BE2C (cell line): ENCODE measurements around the gene ASXL3.

Experiments
- DNase-seq: peaks from one replicate; pipeline ENCODE4 v3.0.0-alpha.2; 2020
- H3K27me3 ChIP-seq: fragments of 250-450 bp; sonication (Bioruptor Pico); 2 replicates; pipeline ENCODE4 v1.5.1; 2020; ENCODE audit warnings: mild to moderate bottlenecking
- H3K36me3 ChIP-seq: fragments of 250-450 bp; sonication (Bioruptor Pico); 2 replicates; pipeline ENCODE4 v1.5.1; 2020; ENCODE audit warnings: mild to moderate bottlenecking
- H3K4me1 ChIP-seq: fragments of 250-450 bp; sonication (Bioruptor Pico); 2 replicates; pipeline ENCODE4 v1.5.1; 2020
- H3K4me3 ChIP-seq: 2 replicates; pipeline ENCODE4 v1.5.1; 2011; ENCODE audit warnings: low read depth, low read length
- H3K9me3 ChIP-seq: fragments of 250-450 bp; sonication (Bioruptor Pico); 2 replicates; pipeline ENCODE4 v1.5.1; 2020
- CTCF ChIP-seq: IDR thresholded peaks from 2 replicates; pipeline ENCODE4 v1.5.1; 2012; ENCODE audit warnings: mild to moderate bottlenecking, low read depth, low read length

Gene ASXL3

GRCh38 chr18:33682436-33682835 is 104.4 kb downstream of the ASXL3 start:
- no peaks in the 10 kb centered on the region for H3K4me1 ChIP-seq
- H3K4me3 ChIP-seq: no peak overlapping the region
- H3K9me3 ChIP-seq: no peaks in the 10 kb centered on the region
- no peaks in the 10 kb centered on the region for H3K36me3 ChIP-seq
- no peak for DNase-seq
- no peak for TF ChIP-seq CTCF
- no peaks in the 10 kb centered on the region for H3K27me3 ChIP-seq

- no peaks in the 10 kb centered on the region for H3K27me3 ChIP-seq
- no peaks in the 10 kb centered on the region for H3K36me3 ChIP-seq
- TF ChIP-seq CTCF: no peak
- no peak overlapping the region for H3K4me3 ChIP-seq
- no peaks in the 10 kb centered on the region for H3K9me3 ChIP-seq
- no peak for DNase-seq
- H3K4me1 ChIP-seq: no peaks in the 10 kb centered on the region
Measured at GRCh38 chr18:33694593-33694992, 116.6 kb downstream of the ASXL3 start.

GRCh38 chr18:33696332-33697162 is 118.5 kb downstream of the ASXL3 start:
- Histone ChIP-seq H3K4me3 (no peak overlapping the region), H3K36me3 (no peaks in the 10 kb centered on the region), H3K4me1 (no peaks in the 10 kb centered on the region), H3K9me3 (no peaks in the 10 kb centered on the region), H3K27me3 (no peaks in the 10 kb centered on the region)
- no peak for TF ChIP-seq CTCF
- DNase-seq: no peak

GRCh38 chr18:33697498-33697897 is 119.5 kb downstream of the ASXL3 start:
- Histone ChIP-seq H3K4me1 (no peaks in the 10 kb centered on the region), H3K27me3 (no peaks in the 10 kb centered on the region), H3K9me3 (no peaks in the 10 kb centered on the region), H3K4me3 (no peak overlapping the region), H3K36me3 (no peaks in the 10 kb centered on the region)
- no peak for TF ChIP-seq CTCF
- DNase-seq: no peak

GRCh38 chr18:33699372-33699771 is 121.4 kb downstream of the ASXL3 start:
- Histone ChIP-seq H3K4me1 (no peaks in the 10 kb centered on the region), H3K27me3 (no peaks in the 10 kb centered on the region), H3K9me3 (no peaks in the 10 kb centered on the region), H3K36me3 (no peaks in the 10 kb centered on the region), H3K4me3 (no peak overlapping the region)
- DNase-seq: no peak
- no peak for TF ChIP-seq CTCF

GRCh38 chr18:33700513-33700976 is 122.5 kb downstream of the ASXL3 start:
- no peak for TF ChIP-seq CTCF
- Histone ChIP-seq H3K4me3 (no peak overlapping the region), H3K4me1 (no peaks in the 10 kb centered on the region), H3K36me3 (no peaks in the 10 kb centered on the region), H3K9me3 (no peaks in the 10 kb centered on the region), H3K27me3 (no peaks in the 10 kb centered on the region)
- DNase-seq: no peak
